A549 (cell line): ENCODE measurements around the gene CAMTA1.

Source experiments
- CTCF ChIP-seq: fragments of >200 bp; sonication (Bioruptor Twin); formaldehyde crosslinking; IDR thresholded peaks from 3 replicates; pipeline ENCODE4 v1.5.1; 2016
- HMGXB4 ChIP-seq: fragments of 250-450 bp; sonication (Bioruptor Pico); IDR thresholded peaks from 2 replicates; pipeline ENCODE4 v1.5.0; 2021; ENCODE audit warnings: mild to moderate bottlenecking, moderate library complexity, borderline replicate concordance
- MAX ChIP-seq: IDR thresholded peaks from 2 replicates; pipeline ENCODE4 v1.6.1; 2012
- MAZ ChIP-seq: fragments of 150-350 bp; IDR thresholded peaks from 2 replicates; pipeline ENCODE4 v1.6.1; 2014; ENCODE audit warnings: antibody characterized with exemption, low read depth, low read length, borderline replicate concordance
- MYC ChIP-seq: IDR thresholded peaks from 2 replicates; pipeline ENCODE4 v1.6.1; 2012; ENCODE audit warnings: mild to moderate bottlenecking, inconsistent platforms, low read length, improper control_type of control experiment, borderline replicate concordance
- NPAS2 ChIP-seq: fragments of 250-450 bp; sonication (Bioruptor Pico); IDR thresholded peaks from 2 replicates; pipeline ENCODE4 v1.8.0; 2022; ENCODE audit warnings: mild to moderate bottlenecking, moderate library complexity, borderline replicate concordance
- POLR2A ChIP-seq: IDR thresholded peaks from 2 replicates; pipeline ENCODE4 v1.6.1; 2012; ENCODE audit warnings: mild to moderate bottlenecking, low read length
- REST ChIP-seq: fragments of 200-600 bp; sonication (generic); IDR thresholded peaks from 2 replicates; pipeline ENCODE4 v1.6.1; 2016; ENCODE audit warnings: antibody characterized with exemption, mild to moderate bottlenecking, moderate library complexity

GRCh38 chr1:7257225-7257624 is 472.0 kb downstream of the CAMTA1 start:
- no peak for TF ChIP-seq CTCF
- TF ChIP-seq MAX, result no peak
- TF ChIP-seq POLR2A, result no peak
- no peak for TF ChIP-seq NPAS2 (CRISPR knock-in tag)
- no peak for TF ChIP-seq REST
- no peak for TF ChIP-seq HMGXB4
- no peak for TF ChIP-seq MAZ
- no peak for TF ChIP-seq MYC
